ENCODE results near the gene FARP1.

- TF ChIP-seq POLR2AphosphoS5 (IDR thresholded peaks at IDR 0.05; ENCODE audit: borderline replicate concordance, low read depth, low read length) (no peak), EZH2 (IDR thresholded peaks at IDR 0.05) (no peak), FOXP2 (optimal IDR thresholded peaks at IDR 0.05; ENCODE audit: control extremely low read depth, extremely low read length, insufficient read depth) (no peak)
These were observed 253.3 kb downstream of the FARP1 start for GRCh38 chr13:98396071-98396710.

All from SK-N-MC (cell line).